Measurements from ENCODE around the gene COL4A6.

The COL4A6 gene

DNA sequence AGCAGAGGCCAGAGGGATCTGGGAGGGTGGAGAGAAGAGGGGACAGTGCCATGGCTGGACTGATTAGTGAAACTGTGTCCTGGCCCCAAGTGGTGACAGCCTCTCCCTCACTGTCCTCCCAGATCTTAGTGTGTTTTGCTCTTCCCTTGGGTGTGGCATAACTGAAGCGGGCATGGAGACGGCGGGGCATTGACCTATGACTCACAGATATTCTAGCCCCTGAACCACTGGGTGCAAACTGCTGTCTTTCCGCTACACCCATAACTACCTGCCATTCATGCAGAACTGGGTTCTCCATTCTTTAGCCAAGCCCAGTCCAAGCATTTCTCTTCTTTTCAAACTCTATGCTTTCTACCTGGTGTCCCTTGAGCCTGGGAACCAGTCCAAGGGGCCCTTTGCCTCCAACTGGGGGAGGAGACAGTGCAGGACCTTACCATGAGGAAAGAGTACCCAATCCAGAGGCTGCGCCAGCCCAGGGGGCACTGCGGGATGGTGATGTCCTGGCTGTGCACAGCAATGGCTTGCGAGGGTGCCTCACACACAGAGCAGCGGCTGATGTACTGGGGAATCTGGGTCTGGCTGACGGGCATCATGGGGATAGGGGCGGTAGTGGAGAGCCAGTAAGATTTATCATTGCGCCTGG, 279.1 kb downstream of the COL4A6 start:
- no peak overlapping the region for H3K4me2 ChIP-seq (ENCODE audit: low read length)
- H2AFZ ChIP-seq (ENCODE audit: low read length), result no peak overlapping the region
- H3F3A ChIP-seq (ENCODE audit: insufficient read depth, low read length), result no peaks in the 10 kb centered on the region
- no peak overlapping the region for H3K27ac ChIP-seq (ENCODE audit: low read depth, low read length, poor library complexity, severe bottlenecking)
- no peaks in the 10 kb centered on the region for H3K36me3 ChIP-seq (ENCODE audit: insufficient read depth, low read length)
- no peaks in the 10 kb centered on the region for H3K9me3 ChIP-seq (ENCODE audit: low read length)
- H3K9ac ChIP-seq (ENCODE audit: low read length), result no peak overlapping the region
- no peaks in the 10 kb centered on the region for H3K79me2 ChIP-seq (ENCODE audit: insufficient read depth, low read length)
- no peak for TF ChIP-seq EZH2 (IDR thresholded peaks at IDR 0.05; ENCODE audit: borderline replicate concordance, low read length)
- no peaks in the 10 kb centered on the region for H3K27me3 ChIP-seq (ENCODE audit: insufficient read depth, low read length)
- no peaks in the 10 kb centered on the region for H4K20me1 ChIP-seq (ENCODE audit: insufficient read depth, low read length)
- no peaks in the 10 kb centered on the region for H3K4me1 ChIP-seq (ENCODE audit: insufficient read depth, low read length, severe bottlenecking)
- H3K4me3 ChIP-seq (ENCODE audit: low read depth, low read length, poor library complexity, severe bottlenecking), result no peak overlapping the region
- H3K9me2 ChIP-seq (ENCODE audit: low read depth, low read length), result no peaks in the 10 kb centered on the region

DNA sequence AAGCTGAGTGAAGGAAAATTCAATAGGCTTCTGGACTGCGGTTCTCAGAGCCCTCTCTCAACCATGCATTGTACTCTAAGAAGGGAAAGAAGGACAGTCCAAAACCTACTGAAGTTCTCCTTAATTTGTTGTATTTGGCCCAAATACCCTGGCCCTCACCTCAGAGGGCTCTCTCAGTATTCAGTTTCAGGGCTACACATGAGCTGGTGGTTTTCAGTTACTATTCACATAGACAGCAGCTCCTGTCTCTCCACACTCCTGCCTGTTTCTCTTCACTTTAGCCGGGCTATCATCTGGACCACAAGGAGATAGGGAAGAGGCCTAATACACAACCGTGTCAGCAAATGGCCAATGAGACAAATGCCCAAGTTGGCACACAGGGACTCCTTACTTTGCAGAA, 280.6 kb downstream of the COL4A6 start:
- no peaks in the 10 kb centered on the region for H3K36me3 ChIP-seq (ENCODE audit: insufficient read depth, low read length)

GRCh38 chrX:108156934-108157466, 281.2 kb downstream of the COL4A6 start:
- H3K4me3 ChIP-seq (ENCODE audit: low read depth, low read length, poor library complexity, severe bottlenecking), result no peak overlapping the region
- H3K36me3 ChIP-seq (ENCODE audit: insufficient read depth, low read length), result no peaks in the 10 kb centered on the region
- H4K20me1 ChIP-seq (ENCODE audit: insufficient read depth, low read length), result no peaks in the 10 kb centered on the region
- no peaks in the 10 kb centered on the region for H3K9me3 ChIP-seq (ENCODE audit: low read length)
- TF ChIP-seq EZH2 (IDR thresholded peaks at IDR 0.05; ENCODE audit: borderline replicate concordance, low read length), result no peak
- TF ChIP-seq, protein P1, sequence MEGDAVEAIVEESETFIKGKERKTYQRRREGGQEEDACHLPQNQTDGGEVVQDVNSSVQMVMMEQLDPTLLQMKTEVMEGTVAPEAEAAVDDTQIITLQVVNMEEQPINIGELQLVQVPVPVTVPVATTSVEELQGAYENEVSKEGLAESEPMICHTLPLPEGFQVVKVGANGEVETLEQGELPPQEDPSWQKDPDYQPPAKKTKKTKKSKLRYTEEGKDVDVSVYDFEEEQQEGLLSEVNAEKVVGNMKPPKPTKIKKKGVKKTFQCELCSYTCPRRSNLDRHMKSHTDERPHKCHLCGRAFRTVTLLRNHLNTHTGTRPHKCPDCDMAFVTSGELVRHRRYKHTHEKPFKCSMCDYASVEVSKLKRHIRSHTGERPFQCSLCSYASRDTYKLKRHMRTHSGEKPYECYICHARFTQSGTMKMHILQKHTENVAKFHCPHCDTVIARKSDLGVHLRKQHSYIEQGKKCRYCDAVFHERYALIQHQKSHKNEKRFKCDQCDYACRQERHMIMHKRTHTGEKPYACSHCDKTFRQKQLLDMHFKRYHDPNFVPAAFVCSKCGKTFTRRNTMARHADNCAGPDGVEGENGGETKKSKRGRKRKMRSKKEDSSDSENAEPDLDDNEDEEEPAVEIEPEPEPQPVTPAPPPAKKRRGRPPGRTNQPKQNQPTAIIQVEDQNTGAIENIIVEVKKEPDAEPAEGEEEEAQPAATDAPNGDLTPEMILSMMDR (IDR thresholded peaks at IDR 0.05; ENCODE audit: low read length), result no peak
- H3K9me2 ChIP-seq (ENCODE audit: low read depth, low read length), result no peaks in the 10 kb centered on the region
- no peaks in the 10 kb centered on the region for H3K4me1 ChIP-seq (ENCODE audit: insufficient read depth, low read length, severe bottlenecking)
- no peak overlapping the region for H3K27ac ChIP-seq (ENCODE audit: low read depth, low read length, poor library complexity, severe bottlenecking)
- no peaks in the 10 kb centered on the region for H3F3A ChIP-seq (ENCODE audit: insufficient read depth, low read length)
- no peak overlapping the region for H2AFZ ChIP-seq (ENCODE audit: low read length)
- no peaks in the 10 kb centered on the region for H3K79me2 ChIP-seq (ENCODE audit: insufficient read depth, low read length)
- no peaks in the 10 kb centered on the region for H3K27me3 ChIP-seq (ENCODE audit: insufficient read depth, low read length)
- no peak overlapping the region for H3K4me2 ChIP-seq (ENCODE audit: low read length)
- no peak overlapping the region for H3K9ac ChIP-seq (ENCODE audit: low read length)

More for the DNA sequence above, 280.6 kb downstream of the COL4A6 start:
- H3K4me3 ChIP-seq (ENCODE audit: low read depth, low read length, poor library complexity, severe bottlenecking), result no peak overlapping the region
- H3K9me2 ChIP-seq (ENCODE audit: low read depth, low read length), result no peaks in the 10 kb centered on the region
- H4K20me1 ChIP-seq (ENCODE audit: insufficient read depth, low read length), result no peaks in the 10 kb centered on the region
- no peaks in the 10 kb centered on the region for H3K27me3 ChIP-seq (ENCODE audit: insufficient read depth, low read length)
- H3K79me2 ChIP-seq (ENCODE audit: insufficient read depth, low read length), result no peaks in the 10 kb centered on the region
- no peak overlapping the region for H2AFZ ChIP-seq (ENCODE audit: low read length)
- no peaks in the 10 kb centered on the region for H3F3A ChIP-seq (ENCODE audit: insufficient read depth, low read length)
- TF ChIP-seq, protein P1 (IDR thresholded peaks at IDR 0.05; ENCODE audit: low read length), result no peak
- TF ChIP-seq EZH2 (IDR thresholded peaks at IDR 0.05; ENCODE audit: borderline replicate concordance, low read length), result no peak
- H3K4me1 ChIP-seq (ENCODE audit: insufficient read depth, low read length, severe bottlenecking), result no peaks in the 10 kb centered on the region
- H3K9me3 ChIP-seq (ENCODE audit: low read length), result no peaks in the 10 kb centered on the region
- H3K9ac ChIP-seq (ENCODE audit: low read length), result no peak overlapping the region
- H3K27ac ChIP-seq (ENCODE audit: low read depth, low read length, poor library complexity, severe bottlenecking), result no peak overlapping the region
- no peak overlapping the region for H3K4me2 ChIP-seq (ENCODE audit: low read length)

DNA sequence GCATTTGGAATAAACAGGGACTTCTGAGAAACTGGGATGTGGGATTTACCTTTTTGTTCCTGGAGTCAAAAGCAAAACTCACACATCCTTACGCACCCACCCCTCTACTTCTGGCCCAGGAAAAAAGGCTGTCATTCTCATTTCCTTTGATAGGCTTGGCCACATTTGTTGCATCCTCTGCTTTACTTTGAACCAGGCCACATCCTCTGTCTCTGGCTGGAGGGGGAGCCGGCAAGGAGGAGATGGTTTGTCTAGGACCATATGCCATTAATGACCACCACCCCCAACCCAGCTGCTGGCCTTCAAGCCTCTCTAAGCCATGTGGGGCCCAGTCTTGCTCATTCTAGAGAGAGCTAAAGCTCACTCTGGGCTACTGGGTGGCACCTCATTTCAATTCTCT, 282.1 kb downstream of the COL4A6 start:
- no peaks in the 10 kb centered on the region for H3K4me1 ChIP-seq (ENCODE audit: insufficient read depth, low read length, severe bottlenecking)
- TF ChIP-seq EZH2 (IDR thresholded peaks at IDR 0.05; ENCODE audit: borderline replicate concordance, low read length), result no peak
- TF ChIP-seq, protein P1 (IDR thresholded peaks at IDR 0.05; ENCODE audit: low read length), result no peak
- no peak overlapping the region for H3K9ac ChIP-seq (ENCODE audit: low read length)
- H2AFZ ChIP-seq (ENCODE audit: low read length), result no peak overlapping the region
- H3K27ac ChIP-seq (ENCODE audit: low read depth, low read length, poor library complexity, severe bottlenecking), result no peak overlapping the region
- H3K4me3 ChIP-seq (ENCODE audit: low read depth, low read length, poor library complexity, severe bottlenecking), result no peak overlapping the region
- H3F3A ChIP-seq (ENCODE audit: insufficient read depth, low read length), result no peaks in the 10 kb centered on the region
- no peaks in the 10 kb centered on the region for H3K9me2 ChIP-seq (ENCODE audit: low read depth, low read length)
- H3K4me2 ChIP-seq (ENCODE audit: low read length), result no peak overlapping the region
- H3K79me2 ChIP-seq (ENCODE audit: insufficient read depth, low read length), result no peaks in the 10 kb centered on the region
- H3K36me3 ChIP-seq (ENCODE audit: insufficient read depth, low read length), result no peaks in the 10 kb centered on the region
- H4K20me1 ChIP-seq (ENCODE audit: insufficient read depth, low read length), result no peaks in the 10 kb centered on the region
- H3K27me3 ChIP-seq (ENCODE audit: insufficient read depth, low read length), result no peaks in the 10 kb centered on the region
- no peaks in the 10 kb centered on the region for H3K9me3 ChIP-seq (ENCODE audit: low read length)

All from OCI-LY1 (cell line).